Right lobe of liver (tissue), 6 donors: ENCODE measurements around the gene CPT2. TPM values are rescaled to one million over a fixed set of nuclear protein-coding genes. Genes with fewer than 3 reads are reported as not detected.

Experiments used
- ATAC-seq, 4 donors: fragments of 200-7000 bp; cut with Tn5 transposase; one replicate each; pipeline ENCODE4 v1.9.1; 2020; ENCODE audit warnings: mild to moderate bottlenecking in 4 of 4, moderate library complexity in 4 of 4
- DNase-seq, 3 donors: peaks; one replicate each; pipeline ENCODE4 v3.0.0-alpha.2; 2020
- H3K27ac ChIP-seq, 3 donors: fragments of 200-600 bp; one replicate each; pipeline ENCODE4 v1.8.0; 2022
- H3K27me3 ChIP-seq, 2 donors: fragments of 200-600 bp; one replicate each; pipeline ENCODE4 v1.8.0; 2022
- H3K36me3 ChIP-seq, 4 donors: fragments of 200-600 bp; sonication (generic) in 1 of 4; one replicate each; pipeline versions ENCODE4 v1.5.1 to v1.8.0; 2017 to 2022; ENCODE audit warnings: control low read depth in 1 of 4
- H3K4me1 ChIP-seq, 4 donors: fragments of 200-600 bp; sonication (generic) in 1 of 4; one replicate each; pipeline versions ENCODE4 v1.5.1 to v1.8.0; 2017 to 2022; ENCODE audit warnings: control low read depth in 1 of 4
- H3K4me3 ChIP-seq, 3 donors: fragments of 200-600 bp; one replicate each; pipeline ENCODE4 v1.8.0; 2022
- H3K9me3 ChIP-seq, 4 donors: fragments of 200-600 bp; sonication (generic) in 1 of 4; one replicate each; pipeline versions ENCODE4 v1.5.1 to v1.8.0; 2017 to 2022; ENCODE audit warnings: control low read depth in 1 of 4
- POLR2A ChIP-seq: fragments of 450-650 bp; IDR thresholded peaks from one replicate; pipeline ENCODE4 v1.6.1; 2017; ENCODE audit warnings: antibody characterized with exemption, mild to moderate bottlenecking
- WGBS: methylation state at CpG from one replicate; pipeline ENCODE4 v1.1.6; 2018; ENCODE audit warnings: low coverage, low lambda C conversion rate; ENCODE audit not compliant: insufficient coverage; ENCODE audit errors: missing lambda C conversion rate; 5-methylcytosine and 5-hydroxymethylcytosine counted together
- intact Hi-C, 2 donors: fragments of 100-400 bp; cut with DNase I; formaldehyde crosslinking; loops; one replicate each; pipeline versions ENCODE4 v1.11.2 to v1.14.1; 2022
- total RNA-seq, 6 experiments: library from RNA; depleted of rRNA in 2 of 6; stranded (reverse); fragments of >200 nt in 2 of 6; fragmentation: NEBNext Ultra II Directional in 3 of 6; extraction: Animal tissue kit (Norgen Biotek cat#: 25700) in 3 of 6; gene quantifications; one replicate each; pipeline versions ENCODE4 v1.1.0 to v1.2.4, GENCODE V29; 2016 to 2023
- TF ChIP-seq, protein P1 (sequence below), 4 donors: fragments of 200-600 bp in 3 of 4; fragments of 450-650 bp in 1 of 4; IDR thresholded peaks; one replicate each; pipeline versions ENCODE4 v1.5.1 to v1.8.0; 2016 to 2022; ENCODE audit warnings: antibody characterized with exemption in 4 of 4, mild to moderate bottlenecking in 2 of 4
- donor health status: DM: no; HTN: yes; CAD: no.
- donor health status: DM: no; HTN: no; CAD: no.
- donor health status: DM: no; HTN: no; CAD: no.
- donor health status: DM: no; HTN: yes; CAD: no.
- donor health status: DM: no; HTN: yes; CAD: no.

The CPT2 gene
- total RNA-seq, 6 experiments from 2014 or later, result 37.6 to 108 (median 81.6) TPM

GRCh38 chr1:53186533-53186932 lies 10.1 kb upstream of the CPT2 start:
- DNase-seq (no peak), ATAC-seq (no peak)
- Histone ChIP-seq H3K27me3 (no peaks in the 10 kb centered on the region), H3K4me1 (peaks cover 0 to 57% (median 23%) of the 10 kb centered on the region in 4 donors), H3K9me3 (no peaks in the 10 kb centered on the region), H3K27ac (no peak overlapping the region), H3K4me3 (no peak overlapping the region), H3K36me3 (no peaks in the 10 kb centered on the region)
- TF ChIP-seq POLR2A, result no peak
- TF ChIP-seq, protein P1, sequence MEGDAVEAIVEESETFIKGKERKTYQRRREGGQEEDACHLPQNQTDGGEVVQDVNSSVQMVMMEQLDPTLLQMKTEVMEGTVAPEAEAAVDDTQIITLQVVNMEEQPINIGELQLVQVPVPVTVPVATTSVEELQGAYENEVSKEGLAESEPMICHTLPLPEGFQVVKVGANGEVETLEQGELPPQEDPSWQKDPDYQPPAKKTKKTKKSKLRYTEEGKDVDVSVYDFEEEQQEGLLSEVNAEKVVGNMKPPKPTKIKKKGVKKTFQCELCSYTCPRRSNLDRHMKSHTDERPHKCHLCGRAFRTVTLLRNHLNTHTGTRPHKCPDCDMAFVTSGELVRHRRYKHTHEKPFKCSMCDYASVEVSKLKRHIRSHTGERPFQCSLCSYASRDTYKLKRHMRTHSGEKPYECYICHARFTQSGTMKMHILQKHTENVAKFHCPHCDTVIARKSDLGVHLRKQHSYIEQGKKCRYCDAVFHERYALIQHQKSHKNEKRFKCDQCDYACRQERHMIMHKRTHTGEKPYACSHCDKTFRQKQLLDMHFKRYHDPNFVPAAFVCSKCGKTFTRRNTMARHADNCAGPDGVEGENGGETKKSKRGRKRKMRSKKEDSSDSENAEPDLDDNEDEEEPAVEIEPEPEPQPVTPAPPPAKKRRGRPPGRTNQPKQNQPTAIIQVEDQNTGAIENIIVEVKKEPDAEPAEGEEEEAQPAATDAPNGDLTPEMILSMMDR (IDR thresholded peaks at IDR 0.05), result no peak
- intact Hi-C loops, result loop anchor here in 1 of 2 donors (10.0 kb wide), 1 partner anchor 272 kb away; no protein-coding TSS in a partner anchor
- 74% methylated on average over 3 of the region's 3 CpGs for WGBS

GRCh38 chr1:53187401-53187800 lies 9.2 kb upstream of the CPT2 start:
- TF ChIP-seq POLR2A, result no peak
- TF ChIP-seq, protein P1 (IDR thresholded peaks at IDR 0.05), result no peak
- intact Hi-C loops, result loop anchor here in 1 of 2 donors (10.0 kb wide), 1 partner anchor 273 kb away; no protein-coding TSS in a partner anchor
- 100% methylated on average over 1 of the region's 1 CpG for WGBS
- Histone ChIP-seq H3K36me3 (no peaks in the 10 kb centered on the region), H3K27me3 (no peaks in the 10 kb centered on the region), H3K4me1 (peaks cover 0 to 51% (median 19%) of the 10 kb centered on the region in 4 donors), H3K27ac (peak overlapping the region in 1 of 3 donors; percentile 0), H3K9me3 (no peaks in the 10 kb centered on the region), H3K4me3 (no peak overlapping the region)
- no peak for DNase-seq
- ATAC-seq, result no peak

DNA sequence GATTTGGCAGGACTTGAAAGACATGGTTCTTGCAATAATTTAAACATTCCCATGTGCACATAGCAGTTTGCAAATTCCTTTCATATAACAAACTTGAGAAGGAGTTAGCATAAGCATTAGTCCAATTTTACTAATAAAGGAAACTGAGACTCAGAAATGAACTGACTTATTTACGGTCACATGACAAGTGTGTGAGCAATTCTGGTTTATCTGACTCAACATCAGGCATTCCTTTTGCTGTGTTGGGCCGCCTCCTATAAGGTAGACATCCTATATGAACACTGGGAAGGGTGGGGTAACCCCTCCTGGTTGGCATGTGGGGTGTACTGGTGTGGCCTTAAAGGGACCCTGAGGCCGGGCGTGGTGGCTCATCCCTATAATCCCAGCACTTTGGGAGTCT lies 8.5 kb upstream of the CPT2 start:
- Histone ChIP-seq H3K9me3 (no peaks in the 10 kb centered on the region), H3K27me3 (no peaks in the 10 kb centered on the region), H3K4me1 (peaks cover 0 to 44% (median 15%) of the 10 kb centered on the region in 4 donors), H3K27ac (no peak overlapping the region), H3K4me3 (no peak overlapping the region), H3K36me3 (no peaks in the 10 kb centered on the region)
- no peak for TF ChIP-seq POLR2A
- TF ChIP-seq, protein P1 (IDR thresholded peaks at IDR 0.05), result no peak
- DNase-seq (no peak), ATAC-seq (no peak)
- WGBS, result 82% methylated on average over 1 of the region's 4 CpGs
- intact Hi-C loops, result loop anchor here in 1 of 2 donors (10.0 kb wide), 1 partner anchor 273 kb away; no protein-coding TSS in a partner anchor

GRCh38 chr1:53189061-53189460 lies 7.6 kb upstream of the CPT2 start:
- TF ChIP-seq, protein P1 (IDR thresholded peaks at IDR 0.05), result no peak
- no peak for TF ChIP-seq POLR2A
- WGBS, result 55% methylated on average over 5 of the region's 5 CpGs
- Histone ChIP-seq H3K27me3 (no peaks in the 10 kb centered on the region), H3K9me3 (no peaks in the 10 kb centered on the region), H3K36me3 (no peaks in the 10 kb centered on the region), H3K4me1 (peaks cover 0 to 36% (median 14%) of the 10 kb centered on the region in 4 donors), H3K4me3 (no peak overlapping the region), H3K27ac (no peak overlapping the region)
- intact Hi-C loops, result loop anchor here in 1 of 2 donors (10.0 kb wide), 1 partner anchor 274 kb away; no protein-coding TSS in a partner anchor
- no peak for ATAC-seq
- DNase-seq, result no peak
